Astrocyte (in vitro differentiated cells and primary cell): ENCODE measurements around the gene BANP.

Source experiments
- EZH2 ChIP-seq: IDR thresholded peaks from 2 replicates; pipeline ENCODE4 v1.6.1; 2012; ENCODE audit warnings: mild to moderate bottlenecking, low read length, inconsistent platforms; ENCODE audit not compliant: insufficient read depth
- TF ChIP-seq, protein P1 (sequence below): IDR thresholded peaks from 2 replicates; pipeline ENCODE4 v1.5.1; 2011; ENCODE audit warnings: low read depth, mild to moderate bottlenecking, inconsistent platforms, low read length, moderate library complexity; ENCODE audit not compliant: insufficient read depth

- TF ChIP-seq, protein P1, sequence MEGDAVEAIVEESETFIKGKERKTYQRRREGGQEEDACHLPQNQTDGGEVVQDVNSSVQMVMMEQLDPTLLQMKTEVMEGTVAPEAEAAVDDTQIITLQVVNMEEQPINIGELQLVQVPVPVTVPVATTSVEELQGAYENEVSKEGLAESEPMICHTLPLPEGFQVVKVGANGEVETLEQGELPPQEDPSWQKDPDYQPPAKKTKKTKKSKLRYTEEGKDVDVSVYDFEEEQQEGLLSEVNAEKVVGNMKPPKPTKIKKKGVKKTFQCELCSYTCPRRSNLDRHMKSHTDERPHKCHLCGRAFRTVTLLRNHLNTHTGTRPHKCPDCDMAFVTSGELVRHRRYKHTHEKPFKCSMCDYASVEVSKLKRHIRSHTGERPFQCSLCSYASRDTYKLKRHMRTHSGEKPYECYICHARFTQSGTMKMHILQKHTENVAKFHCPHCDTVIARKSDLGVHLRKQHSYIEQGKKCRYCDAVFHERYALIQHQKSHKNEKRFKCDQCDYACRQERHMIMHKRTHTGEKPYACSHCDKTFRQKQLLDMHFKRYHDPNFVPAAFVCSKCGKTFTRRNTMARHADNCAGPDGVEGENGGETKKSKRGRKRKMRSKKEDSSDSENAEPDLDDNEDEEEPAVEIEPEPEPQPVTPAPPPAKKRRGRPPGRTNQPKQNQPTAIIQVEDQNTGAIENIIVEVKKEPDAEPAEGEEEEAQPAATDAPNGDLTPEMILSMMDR: no peak
- no peak for TF ChIP-seq EZH2
These were observed 51.0 kb downstream of the BANP start for GRCh38 chr16:88002211-88002610.
